WTC11 (cell line): ENCODE measurements around the gene PARPBP.

Experiments used
- AFF4 ChIP-seq: sonication (generic); formaldehyde crosslinking; IDR thresholded peaks from 2 replicates; pipeline ENCODE4 v1.8.1; 2023; ENCODE audit warnings: mild to moderate bottlenecking, missing genetic modification reagents, borderline replicate concordance
- CTCF ChIP-seq: fragments of 200-600 bp; IDR thresholded peaks from 2 replicates; pipeline ENCODE4 v1.8.0; 2022; ENCODE audit warnings: antibody characterized with exemption
- ELF4 ChIP-seq: sonication (generic); formaldehyde crosslinking; IDR thresholded peaks from 2 replicates; pipeline ENCODE4 v1.8.1; 2022; ENCODE audit warnings: low read depth, mild to moderate bottlenecking, moderate library complexity, missing genetic modification reagents
- PRDM15 ChIP-seq: sonication (generic); formaldehyde crosslinking; IDR thresholded peaks from 2 replicates; pipeline ENCODE4 v1.8.0; 2022; ENCODE audit warnings: missing genetic modification reagents

GRCh38 chr12:102220736-102221135 is 100.8 kb downstream of the PARPBP start:
- TF ChIP-seq PRDM15: no peak
- TF ChIP-seq ELF4: no peak
- no peak for TF ChIP-seq CTCF
- TF ChIP-seq AFF4 (CRISPR knock-in tag): no peak
